Midbrain (tissue), 1 donor: ENCODE data around the gene PTPRM.

Source experiments
- DNase-seq: peaks from one replicate; lab custom pipeline; 2025; lab: John Stamatoyannopoulos, UW

PTPRM gene

DNA sequence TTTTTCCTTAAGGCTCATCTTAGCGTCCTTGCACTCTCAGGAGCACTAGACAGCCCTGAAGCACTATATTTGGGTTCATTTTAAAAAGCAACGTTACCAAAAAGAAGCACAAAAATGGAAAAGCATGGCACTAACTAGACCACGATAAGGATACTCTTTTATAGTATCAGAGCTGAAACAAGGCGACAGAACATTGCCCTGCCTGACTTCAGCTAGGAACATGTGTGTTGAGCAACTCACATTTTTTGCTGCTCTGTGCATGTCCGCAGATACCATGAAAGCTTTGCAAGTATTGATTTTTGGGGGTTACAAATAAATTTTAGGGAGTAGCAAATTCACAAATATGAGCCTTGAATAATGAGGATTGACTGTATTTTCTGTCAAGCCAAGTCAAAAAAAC lies 332.0 kb downstream of the PTPRM start:
- no peak for DNase-seq

DNA sequence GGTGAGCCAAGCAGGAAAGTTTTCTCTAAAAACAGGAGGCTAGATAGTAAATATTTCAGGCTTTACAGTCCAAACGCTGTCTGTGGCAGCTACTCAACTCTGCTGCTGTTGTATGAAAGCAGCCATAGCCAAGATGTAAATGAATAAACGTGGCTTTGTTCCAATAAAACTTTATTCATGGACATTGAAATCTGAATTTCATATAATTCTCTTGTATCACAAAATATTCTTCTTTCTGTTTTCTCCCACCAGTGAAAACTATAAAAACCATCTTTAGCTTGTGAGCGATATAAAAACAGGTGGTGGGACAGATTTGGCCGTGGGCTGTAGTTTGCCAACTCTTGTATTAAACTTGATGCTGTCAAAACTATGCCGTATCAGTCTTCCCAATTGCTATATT lies 333.0 kb downstream of the PTPRM start:
- DNase-seq, result no peak

DNA sequence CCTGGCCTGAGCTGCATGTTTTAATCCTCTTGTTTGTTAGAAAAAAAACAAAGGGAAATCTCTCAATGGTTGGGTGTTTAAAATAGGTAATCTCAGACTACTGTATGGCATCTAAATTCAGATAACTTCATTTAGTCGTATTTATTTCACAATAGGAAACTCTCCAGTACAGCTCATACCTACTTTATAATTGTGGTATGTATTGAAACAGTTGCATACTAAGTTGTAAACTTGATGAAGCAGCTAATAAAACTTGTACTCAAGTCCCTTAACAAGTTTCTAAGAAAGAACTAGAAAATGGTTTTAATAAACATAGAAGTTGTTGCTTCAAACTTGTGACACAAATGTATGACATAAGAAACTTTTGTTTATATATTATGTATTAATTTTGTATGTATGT lies 334.5 kb downstream of the PTPRM start:
- DNase-seq, result no peak

DNA sequence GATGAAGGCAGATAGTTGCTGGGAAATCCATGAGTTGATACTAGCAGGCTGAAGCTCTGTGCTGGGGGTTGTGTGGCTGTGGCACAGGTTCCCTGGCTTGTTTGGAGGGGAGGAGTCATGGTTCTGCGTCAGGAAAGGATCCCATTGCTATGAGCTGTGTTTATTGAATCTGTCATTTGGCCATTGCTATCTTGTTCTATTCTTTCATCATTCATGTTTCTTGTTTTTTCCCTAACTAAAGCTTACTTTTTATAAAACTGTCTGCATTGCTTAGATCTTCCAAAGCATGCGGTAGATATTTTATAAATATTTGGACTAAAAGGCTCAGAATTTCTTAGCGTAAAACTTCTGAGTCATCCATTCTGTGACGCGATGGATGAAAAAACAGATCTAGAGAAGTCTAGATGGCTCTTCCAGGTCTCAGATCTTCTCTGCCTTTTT lies 335.3 kb downstream of the PTPRM start:
- DNase-seq, result no peak

DNA sequence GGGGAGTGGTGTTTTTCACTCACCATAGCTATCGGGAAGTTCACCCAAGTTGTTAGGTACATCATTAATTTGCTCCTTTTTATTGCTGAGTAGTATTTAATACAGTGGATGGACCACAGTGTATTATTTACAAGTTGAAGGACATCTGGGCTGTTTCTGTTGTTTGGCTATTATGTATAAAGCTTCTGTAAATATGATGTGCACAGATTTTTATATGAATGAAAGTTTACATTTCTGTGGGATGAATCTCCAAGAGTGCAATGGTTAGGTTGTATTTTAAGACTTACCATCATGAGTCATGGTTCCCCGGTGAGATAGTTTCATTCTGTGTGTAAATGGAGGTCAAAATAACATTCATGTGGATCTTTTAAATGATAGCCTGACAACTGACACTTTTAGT lies 337.4 kb downstream of the PTPRM start:
- no peak for DNase-seq

DNA sequence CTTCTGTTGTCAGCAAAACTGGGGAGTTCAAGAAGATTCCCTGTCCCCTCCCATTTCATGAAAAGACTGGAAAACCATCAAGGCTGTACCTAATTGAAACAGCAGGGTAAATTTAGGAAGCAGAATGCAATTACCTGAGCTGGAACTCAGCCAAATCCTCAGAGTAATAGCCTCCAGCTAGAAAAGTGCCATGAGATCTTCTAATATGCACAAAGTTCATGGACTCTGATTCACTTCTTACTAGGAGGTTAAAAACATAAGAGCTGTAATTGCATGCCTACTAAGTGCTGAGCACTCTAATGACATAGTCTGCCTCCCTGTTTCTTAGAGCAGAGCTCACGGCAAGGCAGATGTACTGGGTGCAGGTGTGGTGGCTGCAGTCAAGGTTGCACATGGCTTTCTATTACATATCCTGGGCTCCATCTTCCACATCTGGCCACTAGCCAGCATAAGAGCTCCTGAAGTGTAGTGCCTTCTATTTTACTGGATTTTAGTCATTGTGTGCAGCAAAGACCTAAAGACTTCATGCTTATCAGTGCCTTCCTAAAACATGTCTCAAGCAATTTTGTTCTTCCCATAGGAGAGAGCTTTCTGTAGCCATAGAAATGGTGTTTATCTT lies 341.7 kb downstream of the PTPRM start:
- DNase-seq, result no peak

DNA sequence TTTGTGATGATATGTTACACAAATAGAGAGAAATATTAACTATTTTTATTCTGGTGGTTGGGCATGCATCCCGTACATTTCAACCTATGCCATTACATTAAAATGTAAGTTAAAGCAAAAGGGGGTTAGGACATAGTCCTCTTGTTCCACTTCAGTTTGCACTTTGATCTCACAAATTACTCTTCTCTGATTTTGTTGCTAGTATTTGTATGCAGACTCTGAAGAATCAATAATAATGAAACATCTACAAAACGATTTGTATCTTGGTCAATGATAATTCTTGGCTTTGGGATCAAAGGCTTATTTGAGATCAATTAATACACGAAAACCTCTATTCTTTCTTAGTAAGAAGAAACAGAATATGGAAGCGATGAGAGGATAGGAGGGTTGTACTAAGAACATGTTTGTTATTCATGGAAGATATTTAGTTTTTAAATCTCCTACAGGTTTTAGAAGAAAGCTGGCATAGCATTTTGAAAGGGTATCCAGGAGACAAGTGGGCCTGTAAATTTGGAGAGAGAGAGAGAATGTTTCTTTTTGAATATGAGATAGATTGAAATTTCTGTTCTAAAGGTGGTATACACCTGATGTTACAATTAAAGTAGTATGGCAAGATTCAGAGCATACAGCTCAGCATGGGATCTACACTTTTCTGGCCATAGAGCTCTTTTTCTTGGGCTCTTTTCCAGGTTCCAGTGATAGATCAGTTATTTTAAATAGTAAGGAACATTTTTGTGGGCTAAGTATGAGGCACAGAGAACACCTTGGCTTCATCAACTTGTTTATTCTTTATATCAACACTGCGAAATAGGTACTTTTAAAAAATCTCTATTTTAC lies 347.9 kb downstream of the PTPRM start:
- no peak for DNase-seq

DNA sequence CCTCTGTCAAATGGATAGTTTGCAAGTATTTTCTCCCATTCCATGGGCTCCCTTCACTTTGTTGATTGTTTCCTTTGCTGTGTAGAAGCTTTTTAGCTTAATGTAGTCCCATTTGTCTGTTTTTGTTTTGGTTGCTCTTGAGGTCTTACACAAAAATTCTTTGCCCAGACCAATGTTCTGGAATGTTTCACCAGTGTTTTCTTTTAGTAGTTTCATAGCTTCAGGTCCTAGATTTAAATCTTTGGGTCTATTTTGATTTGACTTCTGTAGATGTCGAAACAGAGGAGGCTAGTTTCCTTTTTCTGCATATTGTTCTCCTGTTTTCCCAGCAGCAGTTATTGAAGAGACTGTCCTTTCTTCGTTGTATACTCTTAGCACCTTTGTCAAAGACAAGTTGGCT lies 351.6 kb downstream of the PTPRM start:
- no peak for DNase-seq

DNA sequence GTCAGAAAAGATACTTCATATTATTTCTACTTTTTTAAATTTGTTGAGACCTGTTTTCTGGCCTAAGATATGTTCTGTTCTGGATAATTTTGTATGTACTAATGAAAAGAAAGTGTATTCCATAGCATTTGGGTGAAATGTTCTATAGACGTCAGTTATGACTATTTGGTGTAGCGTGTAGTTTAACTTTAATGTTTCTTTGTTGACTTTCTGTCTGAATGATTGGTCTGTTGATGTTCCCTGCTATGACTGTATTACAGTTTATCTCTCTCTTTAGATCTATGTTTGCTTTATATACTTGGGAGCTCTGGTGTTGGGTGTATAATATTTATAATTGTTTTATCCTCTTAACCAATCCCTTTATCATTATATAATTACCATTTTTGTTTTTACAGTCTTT lies 352.4 kb downstream of the PTPRM start:
- DNase-seq, result no peak

DNA sequence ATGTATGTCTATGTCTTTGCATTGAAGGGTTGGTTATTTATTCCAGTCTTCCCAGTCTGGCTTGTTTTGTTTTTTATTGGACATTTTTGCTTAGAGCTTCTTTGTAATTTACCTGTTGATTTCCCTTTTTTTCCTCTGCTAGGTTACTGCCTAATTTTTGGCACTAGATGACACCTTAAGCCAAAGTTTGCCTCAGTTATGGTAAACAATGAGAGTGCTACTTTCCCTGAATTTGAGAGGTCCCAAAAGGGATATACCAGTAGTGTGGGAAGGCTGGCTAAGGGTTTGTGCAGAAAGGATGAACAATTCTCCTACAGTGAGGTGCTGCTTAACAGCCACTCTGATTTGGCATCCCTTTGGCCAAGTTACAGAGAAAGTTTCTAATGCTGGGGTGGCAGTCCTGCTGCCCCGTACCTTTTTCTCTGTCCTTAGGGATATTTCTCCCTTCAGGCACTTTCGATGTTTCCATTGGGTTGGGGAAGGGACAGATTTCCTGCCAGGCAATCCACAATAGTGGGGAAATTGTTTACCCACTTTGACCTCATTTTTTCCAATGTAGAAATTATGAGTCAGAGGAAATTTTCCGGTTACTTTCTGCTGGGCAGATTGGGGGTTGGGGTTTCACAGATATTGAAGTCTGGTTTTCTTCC lies 354.9 kb downstream of the PTPRM start:
- no peak for DNase-seq

DNA sequence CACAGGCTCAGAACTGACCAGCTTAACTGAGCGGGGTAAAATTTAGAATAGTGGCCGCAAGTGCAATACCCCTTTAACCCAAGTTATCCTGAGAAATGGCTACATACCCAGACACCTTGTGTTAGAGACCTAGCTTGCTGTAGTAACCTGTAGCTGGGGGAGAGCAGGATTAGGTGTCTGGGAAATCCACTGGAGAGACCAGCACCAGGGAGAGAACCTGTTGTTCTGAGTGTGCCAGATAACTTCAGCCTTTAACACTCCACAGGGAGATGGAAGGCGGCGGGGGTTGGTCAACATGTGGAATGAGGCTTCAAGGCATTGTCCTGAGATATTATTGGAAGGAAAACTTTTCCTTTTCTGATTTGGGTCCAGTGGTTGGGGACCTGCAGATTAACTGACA lies 356.0 kb downstream of the PTPRM start:
- DNase-seq, result no peak

DNA sequence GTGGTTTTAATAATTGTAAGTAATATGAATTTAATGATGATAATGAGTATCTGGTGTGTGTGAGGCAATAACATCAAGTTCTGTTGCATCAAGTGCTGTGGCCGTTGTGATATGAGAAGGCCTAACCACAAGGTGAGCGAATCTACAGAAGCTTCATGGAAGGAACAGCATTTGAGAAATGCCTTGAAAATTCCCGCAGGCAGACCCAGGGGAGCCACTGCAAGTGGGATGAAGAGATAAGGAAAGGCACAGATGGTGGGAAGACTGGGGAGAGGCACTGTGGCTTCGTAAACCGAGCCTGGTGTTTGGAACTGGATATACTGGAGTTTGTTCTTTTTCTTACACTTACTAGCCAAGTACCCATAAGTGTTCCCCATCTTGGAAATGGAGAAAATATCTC lies 357.5 kb downstream of the PTPRM start:
- DNase-seq, result no peak

DNA sequence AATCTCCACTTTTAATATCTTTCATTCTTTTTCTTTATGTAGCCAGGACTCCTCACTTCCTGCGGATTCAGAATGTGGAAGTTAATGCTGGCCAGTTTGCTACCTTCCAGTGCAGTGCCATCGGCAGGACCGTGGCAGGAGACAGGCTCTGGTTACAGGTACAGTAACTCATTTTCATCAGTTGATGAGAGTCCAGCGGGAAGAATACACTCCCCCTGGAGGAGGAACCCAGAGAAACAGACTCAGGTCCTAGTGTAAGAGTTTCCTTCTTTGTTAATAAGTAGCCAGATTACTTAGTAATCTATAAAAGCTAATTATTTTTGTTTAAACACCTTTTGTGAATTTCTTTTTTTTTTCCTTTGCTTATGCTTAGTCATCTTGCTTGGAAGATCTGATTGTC lies 359.4 kb downstream of the PTPRM start:
- DNase-seq, result no peak

DNA sequence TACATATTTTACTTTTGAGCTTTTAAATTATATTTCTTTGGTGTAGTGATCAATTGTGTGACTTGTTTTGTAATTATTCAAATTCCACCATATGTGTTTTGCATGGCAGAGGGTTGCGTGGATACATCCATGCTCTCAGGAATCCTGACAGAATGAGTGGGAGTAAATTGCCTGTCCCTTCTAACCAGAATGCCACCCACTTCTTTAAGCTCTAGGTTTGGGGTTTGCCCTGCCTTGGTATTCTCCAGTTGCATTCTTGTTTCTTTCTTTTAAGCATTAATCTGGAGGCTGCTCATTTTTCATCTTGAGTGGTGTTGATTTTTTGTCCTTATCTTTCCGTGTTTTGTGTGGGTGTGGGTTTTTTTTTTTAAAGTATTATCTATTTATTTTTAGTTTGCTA lies 360.0 kb downstream of the PTPRM start:
- no peak for DNase-seq

DNA sequence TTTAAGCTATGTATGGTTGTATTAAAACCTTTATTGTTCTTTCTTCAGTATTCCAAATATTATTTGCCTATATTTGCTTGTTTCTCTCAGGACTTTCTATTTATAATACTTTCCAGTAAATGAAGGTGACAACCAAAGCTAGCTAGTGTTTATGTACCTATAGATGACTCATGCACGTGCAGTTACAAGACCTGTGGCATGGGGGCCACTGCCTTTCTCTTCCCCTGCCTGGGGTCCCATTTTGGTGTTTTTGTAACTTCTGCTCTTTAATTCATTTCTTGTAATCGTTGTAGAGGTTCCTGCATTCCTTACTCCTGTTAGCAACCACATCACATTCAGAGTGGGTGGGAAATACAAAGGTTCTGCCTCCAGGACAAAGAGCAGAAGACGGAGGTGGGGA lies 364.6 kb downstream of the PTPRM start:
- no peak for DNase-seq

DNA sequence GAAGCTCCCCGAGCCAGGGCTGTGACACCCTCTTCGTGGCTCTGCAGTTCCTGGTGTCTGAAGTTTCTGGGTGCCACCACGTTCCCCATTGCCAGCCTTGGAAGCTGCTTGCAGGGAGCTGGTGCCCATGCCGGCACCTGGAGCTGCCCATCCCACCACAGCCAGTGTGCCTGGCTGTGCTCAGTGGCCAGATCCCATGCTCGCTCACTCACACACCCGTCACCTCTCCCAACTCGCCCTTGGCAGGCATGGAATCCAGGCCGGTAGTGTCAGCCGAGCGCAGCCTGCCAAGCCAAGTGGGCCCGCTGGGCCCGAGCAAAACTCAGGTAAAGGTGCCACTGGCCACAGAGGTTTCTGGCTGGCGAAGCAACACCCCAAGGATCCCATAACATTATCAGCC lies 370.2 kb downstream of the PTPRM start:
- no peak for DNase-seq

DNA sequence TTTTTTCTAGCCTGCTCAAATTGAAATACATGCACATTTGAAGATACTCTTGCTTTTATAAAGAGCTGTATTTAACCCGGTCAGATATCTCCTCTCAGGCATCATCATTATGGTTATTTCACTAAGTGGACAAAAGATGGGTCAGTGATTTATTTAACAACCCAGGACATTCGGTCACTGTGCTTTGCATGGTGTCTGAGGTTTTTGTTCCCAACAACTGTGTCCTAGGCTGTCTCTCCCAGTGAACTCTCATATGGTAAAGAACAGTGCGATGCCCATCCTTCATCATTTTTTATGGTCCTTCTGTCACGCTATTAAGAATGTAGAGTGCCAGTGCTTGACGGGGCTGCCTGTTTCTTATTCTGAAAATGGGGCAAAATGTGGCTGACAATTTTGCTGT lies 372.4 kb downstream of the PTPRM start:
- no peak for DNase-seq

DNA sequence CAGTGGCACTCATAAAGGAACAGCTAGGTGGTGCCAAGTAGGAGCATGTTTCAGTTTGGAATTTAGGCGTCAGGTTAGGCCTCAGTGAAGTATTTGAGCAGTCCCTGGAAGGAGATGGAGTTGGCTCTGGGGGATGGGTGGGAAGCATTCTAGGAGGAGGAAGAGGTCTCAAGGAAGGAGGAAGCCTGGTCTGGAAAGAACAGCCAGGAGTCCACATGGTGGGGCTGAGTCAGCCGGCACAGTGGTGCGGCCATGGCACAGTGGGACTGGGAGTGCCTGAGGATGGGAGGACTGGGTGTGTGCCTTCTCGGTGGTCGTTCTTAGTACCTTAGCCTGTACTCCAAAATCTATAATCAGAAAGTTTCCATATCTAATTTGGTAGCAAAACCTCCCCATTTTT lies 373.3 kb downstream of the PTPRM start:
- no peak for DNase-seq

DNA sequence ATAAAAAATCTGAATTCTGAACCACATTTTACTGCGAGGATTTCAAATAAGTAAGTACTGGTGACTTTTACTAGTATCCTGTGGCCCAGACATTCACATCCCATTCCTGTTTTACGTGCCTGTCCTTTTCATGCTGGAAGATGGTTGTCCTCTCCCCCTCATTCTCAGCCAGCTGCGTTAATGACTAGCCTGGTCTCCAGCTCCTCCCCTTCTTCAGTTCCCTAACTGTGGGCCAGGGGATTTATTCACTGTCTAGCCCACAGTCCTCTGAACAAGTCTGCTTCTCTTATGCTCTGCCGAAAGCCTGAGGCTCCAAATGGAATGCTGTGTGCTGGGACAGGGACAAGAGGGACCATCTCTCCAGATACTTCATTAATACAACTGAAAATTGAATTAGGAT lies 373.9 kb downstream of the PTPRM start:
- no peak for DNase-seq

DNA sequence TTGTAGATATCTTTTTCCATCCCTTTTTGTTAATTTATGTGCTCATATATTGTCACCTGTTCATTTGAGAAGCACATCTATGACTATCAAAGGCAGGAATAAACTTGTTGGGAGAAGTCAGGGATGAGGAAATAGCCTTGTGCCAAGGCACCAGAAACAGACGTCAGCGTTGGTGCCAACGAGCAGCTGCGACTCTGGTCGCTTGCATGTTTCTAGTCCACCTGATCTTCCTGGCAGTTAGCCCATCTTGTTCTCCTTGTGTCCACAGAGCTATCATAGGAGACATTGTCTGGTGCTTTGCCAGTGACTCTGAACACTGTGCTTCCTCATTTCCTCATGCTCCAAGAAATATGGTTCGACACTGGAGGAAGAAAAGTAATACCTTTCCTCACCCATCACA lies 374.4 kb downstream of the PTPRM start:
- DNase-seq, result no peak

DNA sequence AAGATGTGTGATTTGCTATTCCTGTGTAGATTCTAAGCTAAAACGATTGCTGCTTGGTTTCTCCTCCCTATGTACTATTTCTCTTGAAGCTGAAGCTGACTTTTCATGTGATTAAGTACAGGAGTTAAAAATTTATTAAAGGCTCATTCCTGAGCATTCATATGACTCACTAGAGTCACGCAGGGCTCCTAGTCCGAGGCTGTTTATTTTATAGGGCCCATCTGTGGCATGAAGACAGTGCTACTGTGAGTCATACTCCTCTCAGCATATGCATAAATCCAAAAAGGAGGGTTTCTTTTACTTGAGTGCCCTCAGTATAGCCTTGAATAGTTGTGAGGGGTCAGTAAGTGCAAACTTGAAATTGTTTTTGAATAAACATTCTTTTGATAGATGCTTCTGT lies 378.8 kb downstream of the PTPRM start:
- DNase-seq, result no peak

DNA sequence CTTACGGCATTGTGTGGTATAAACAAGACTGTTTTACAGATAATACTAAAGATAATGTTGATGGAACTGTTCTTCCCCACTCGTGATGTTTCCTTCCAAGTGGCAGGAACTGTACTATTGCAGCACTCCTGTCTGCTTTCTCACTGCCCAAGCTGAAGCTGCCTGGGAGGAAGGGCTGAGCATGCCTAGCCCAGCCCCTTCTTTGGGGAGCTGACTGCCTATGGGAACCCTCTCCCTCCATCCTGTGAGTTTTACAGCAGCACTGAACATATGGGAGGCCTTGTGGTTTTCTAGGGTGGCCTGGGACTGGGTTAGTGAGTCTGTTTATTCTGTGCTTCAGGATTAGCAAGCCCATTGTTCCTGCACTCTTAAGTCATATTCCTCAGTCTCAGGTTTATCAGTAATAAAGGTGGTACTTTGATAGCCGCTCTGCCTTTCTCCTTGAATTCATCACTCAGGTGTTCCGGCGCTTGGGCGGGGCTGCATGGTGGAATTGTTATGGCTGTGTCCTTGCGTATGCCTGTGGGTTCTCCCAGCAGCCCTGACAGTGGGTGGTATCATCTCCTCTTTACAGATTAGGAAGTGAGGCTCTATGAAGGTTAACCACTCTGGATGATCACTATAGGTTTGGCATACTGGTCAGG lies 379.7 kb downstream of the PTPRM start:
- DNase-seq, result peak; percentile 57
